Heart left ventricle (tissue), 13 donors: ENCODE data around the gene TFAP2D.

Source experiments
- POLR2A ChIP-seq, 2 donors: fragments of 450-650 bp; IDR thresholded peaks; one replicate each; pipeline ENCODE4 v1.6.1; 2017; ENCODE audit warnings: antibody characterized with exemption in 2 of 2, mild to moderate bottlenecking in 2 of 2, moderate library complexity in 2 of 2
- TF ChIP-seq, protein P1 (sequence below), 12 donors: fragments of 200-600 bp; sonication (generic) in 4 of 12; IDR thresholded peaks; one replicate each; pipeline versions ENCODE4 v1.5.0 to v1.8.0; 2018 to 2022; ENCODE audit warnings: antibody characterized with exemption in 12 of 12, mild to moderate bottlenecking in 5 of 12
- donor health status: ischemic (EF 13 %, LVEDD 7.1; RV severe dilation, severe dysfunction).
- donor health status: DM: no; HTN: yes; CAD: no.
- donor health status: DM: no; HTN: no; CAD: no.
- donor health status: ischemic (EF 25% LVEDD 6.9; RV normal size, moderate dysfunction).
- donor health status: ischemic (EF 25% LVEDD 5.7; RV mildly dilated, moderate dysfunction).
- donor health status: ischemic (EF 35%, LVEDD 5.7; RV mildly dilated, moderate dysfunction).
- donor health status: nonischemic (EF 11% LVEDD 7.7; RV severe dilation, severe dysfunction).
- donor health status: DM: yes; HTN: yes; CAD: no.
- donor health status: PGD.
- donor health status: ischemic (EF 29% LVEDD 5.4; RV normal size, mild dysfunction).
- donor health status: nonischemic (EF 23%, LVEDD 6.1; RV moderate dilation, normal function).

- TF ChIP-seq, protein P1, sequence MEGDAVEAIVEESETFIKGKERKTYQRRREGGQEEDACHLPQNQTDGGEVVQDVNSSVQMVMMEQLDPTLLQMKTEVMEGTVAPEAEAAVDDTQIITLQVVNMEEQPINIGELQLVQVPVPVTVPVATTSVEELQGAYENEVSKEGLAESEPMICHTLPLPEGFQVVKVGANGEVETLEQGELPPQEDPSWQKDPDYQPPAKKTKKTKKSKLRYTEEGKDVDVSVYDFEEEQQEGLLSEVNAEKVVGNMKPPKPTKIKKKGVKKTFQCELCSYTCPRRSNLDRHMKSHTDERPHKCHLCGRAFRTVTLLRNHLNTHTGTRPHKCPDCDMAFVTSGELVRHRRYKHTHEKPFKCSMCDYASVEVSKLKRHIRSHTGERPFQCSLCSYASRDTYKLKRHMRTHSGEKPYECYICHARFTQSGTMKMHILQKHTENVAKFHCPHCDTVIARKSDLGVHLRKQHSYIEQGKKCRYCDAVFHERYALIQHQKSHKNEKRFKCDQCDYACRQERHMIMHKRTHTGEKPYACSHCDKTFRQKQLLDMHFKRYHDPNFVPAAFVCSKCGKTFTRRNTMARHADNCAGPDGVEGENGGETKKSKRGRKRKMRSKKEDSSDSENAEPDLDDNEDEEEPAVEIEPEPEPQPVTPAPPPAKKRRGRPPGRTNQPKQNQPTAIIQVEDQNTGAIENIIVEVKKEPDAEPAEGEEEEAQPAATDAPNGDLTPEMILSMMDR (IDR thresholded peaks at IDR 0.05), result peak; percentile 70 to 89 (median 79)
- no peak for TF ChIP-seq POLR2A (IDR thresholded peaks at IDR 0.05)
Observed at GRCh38 chr6:50816115-50816675, 102.9 kb downstream of the TFAP2D start.
